Transverse colon (tissue), 4 donors: ENCODE results near the gene POU3F1. TPM values are rescaled to one million over a fixed set of nuclear protein-coding genes. Genes with fewer than 3 reads are reported as not detected.

Experiments used
- DNase-seq: peaks from one replicate; pipeline ENCODE4 v3.0.0-alpha.2; 2019
- H3K27ac ChIP-seq, 4 donors: fragments of 200-600 bp; sonication (generic); 2 replicates each; pipeline ENCODE4 v1.5.1; 2016 to 2018; ENCODE audit warnings: inconsistent platforms in 4 of 4
- H3K27me3 ChIP-seq: fragments of 200-600 bp; sonication (generic); 2 replicates; pipeline ENCODE4 v1.5.1; 2017; ENCODE audit warnings: inconsistent platforms
- H3K36me3 ChIP-seq, 4 donors: fragments of 200-600 bp; sonication (generic); 2 replicates each; pipeline ENCODE4 v1.5.1; 2017 to 2019; ENCODE audit warnings: inconsistent platforms in 4 of 4
- H3K4me1 ChIP-seq, 4 donors: fragments of 200-600 bp; sonication (generic); 2 replicates each; pipeline ENCODE4 v1.5.1; 2017 to 2020; ENCODE audit warnings: inconsistent platforms in 4 of 4
- H3K4me3 ChIP-seq, 4 donors: fragments of 200-600 bp; sonication (generic); 1 replicate in 1 of 4; 2 replicates in 3 of 4; pipeline versions ENCODE4 v1.5.1 to v1.6.1; 2017 to 2019; ENCODE audit warnings: inconsistent platforms in 4 of 4
- H3K9me3 ChIP-seq, 2 donors: fragments of 200-600 bp; sonication (generic); 2 replicates each; pipeline ENCODE4 v1.5.1; 2017 to 2019; ENCODE audit warnings: inconsistent platforms in 2 of 2
- EP300 ChIP-seq: sonication (generic); formaldehyde crosslinking; IDR thresholded peaks from one replicate; pipeline ENCODE4 v1.6.1; 2017; ENCODE audit warnings: antibody characterized with exemption, low read depth
- POLR2A ChIP-seq: fragments of 450-650 bp; IDR thresholded peaks from one replicate; pipeline ENCODE4 v1.6.1; 2016; ENCODE audit warnings: antibody characterized with exemption, mild to moderate bottlenecking, moderate library complexity
- POLR2AphosphoS5 ChIP-seq, 3 donors: sonication (generic); formaldehyde crosslinking; IDR thresholded peaks; one replicate each; pipeline ENCODE4 v1.6.1; 2016; ENCODE audit warnings: antibody characterized with exemption in 3 of 3
- WGBS, 2 donors: methylation state at CpG; one replicate each; pipeline ENCODE4 v1.1.5; 2018; ENCODE audit warnings: low coverage in 1 of 2; 5-methylcytosine and 5-hydroxymethylcytosine counted together
- in situ Hi-C, 4 donors: fragments of 200-750 bp; cut with MboI; loops; one replicate each; pipeline versions ENCODE4 v1.15.0 to v1.15.1; 2017; ENCODE audit warnings: low sequenced_read_pairs in 3 of 4, low pct_ligation_motif_present in 1 of 4, low pct_unique_long_range_greater_than_20kb in 1 of 4
- intact Hi-C: fragments of 100-400 bp; cut with DNase I; formaldehyde crosslinking; loops from one replicate; pipeline ENCODE4 v1.15.1; 2023; ENCODE audit warnings: low total_unique reads
- total RNA-seq, 4 donors: library from RNA; depleted of rRNA; stranded (reverse); fragments of >200 nt; gene quantifications; one replicate each; pipeline ENCODE4 v1.1.0, GENCODE V29; 2016
- TF ChIP-seq, protein P1 (sequence below), 5 experiments: fragments of 200-600 bp in 3 of 5; fragments of 450-650 bp in 2 of 5; sonication (generic) in 3 of 5; IDR thresholded peaks; 1 replicate in 2 of 5; 2 replicates in 3 of 5; pipeline ENCODE4 v1.5.1; 2016 to 2017; ENCODE audit warnings: antibody characterized with exemption in 5 of 5, inconsistent platforms in 3 of 5, mild to moderate bottlenecking in 2 of 5, moderate library complexity in 1 of 5

The POU3F1 gene
- total RNA-seq, 4 donors from 2014 or later, result not detected

DNA sequence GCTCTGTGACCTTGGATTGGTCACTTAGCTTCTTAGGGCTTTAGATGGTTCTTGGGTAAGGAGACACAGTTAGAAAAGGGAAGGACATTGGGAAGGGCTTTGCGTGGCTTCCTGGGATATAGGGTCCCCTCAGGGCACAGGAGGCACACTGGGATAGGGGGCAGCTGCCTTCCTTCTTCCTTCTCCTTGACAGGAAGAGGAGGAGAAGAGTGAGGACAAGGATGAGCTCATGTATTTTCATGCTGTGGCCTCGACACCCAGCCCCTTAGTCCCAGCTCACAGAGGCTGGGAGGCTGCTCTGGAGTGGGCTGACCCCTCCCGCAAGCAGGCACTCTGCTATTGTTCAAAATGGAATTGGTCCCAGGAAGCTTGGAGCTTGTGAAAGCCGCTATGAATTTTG lies 45.7 kb upstream of the POU3F1 start:
- no peaks in the 10 kb centered on the region for H3K4me1 ChIP-seq
- peaks cover 20% of the 10 kb centered on the region for H3K27me3 ChIP-seq
- in situ Hi-C loops (no loop called here), intact Hi-C loops (no loop called here)
- DNase-seq, result no peak
- TF ChIP-seq EP300, result no peak
- TF ChIP-seq POLR2AphosphoS5 (IDR thresholded peaks at IDR 0.05), result no peak
- TF ChIP-seq, protein P1, sequence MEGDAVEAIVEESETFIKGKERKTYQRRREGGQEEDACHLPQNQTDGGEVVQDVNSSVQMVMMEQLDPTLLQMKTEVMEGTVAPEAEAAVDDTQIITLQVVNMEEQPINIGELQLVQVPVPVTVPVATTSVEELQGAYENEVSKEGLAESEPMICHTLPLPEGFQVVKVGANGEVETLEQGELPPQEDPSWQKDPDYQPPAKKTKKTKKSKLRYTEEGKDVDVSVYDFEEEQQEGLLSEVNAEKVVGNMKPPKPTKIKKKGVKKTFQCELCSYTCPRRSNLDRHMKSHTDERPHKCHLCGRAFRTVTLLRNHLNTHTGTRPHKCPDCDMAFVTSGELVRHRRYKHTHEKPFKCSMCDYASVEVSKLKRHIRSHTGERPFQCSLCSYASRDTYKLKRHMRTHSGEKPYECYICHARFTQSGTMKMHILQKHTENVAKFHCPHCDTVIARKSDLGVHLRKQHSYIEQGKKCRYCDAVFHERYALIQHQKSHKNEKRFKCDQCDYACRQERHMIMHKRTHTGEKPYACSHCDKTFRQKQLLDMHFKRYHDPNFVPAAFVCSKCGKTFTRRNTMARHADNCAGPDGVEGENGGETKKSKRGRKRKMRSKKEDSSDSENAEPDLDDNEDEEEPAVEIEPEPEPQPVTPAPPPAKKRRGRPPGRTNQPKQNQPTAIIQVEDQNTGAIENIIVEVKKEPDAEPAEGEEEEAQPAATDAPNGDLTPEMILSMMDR (IDR thresholded peaks at IDR 0.05), result no peak
- TF ChIP-seq POLR2A, result no peak
- H3K36me3 ChIP-seq, result no peaks in the 10 kb centered on the region
- WGBS, 2 donors, result 20 to 39% methylated on average over 1 to 4 of the region's 4 CpGs
- H3K4me3 ChIP-seq, result no peak overlapping the region
- H3K27ac ChIP-seq, result no peak overlapping the region
- no peaks in the 10 kb centered on the region for H3K9me3 ChIP-seq

DNA sequence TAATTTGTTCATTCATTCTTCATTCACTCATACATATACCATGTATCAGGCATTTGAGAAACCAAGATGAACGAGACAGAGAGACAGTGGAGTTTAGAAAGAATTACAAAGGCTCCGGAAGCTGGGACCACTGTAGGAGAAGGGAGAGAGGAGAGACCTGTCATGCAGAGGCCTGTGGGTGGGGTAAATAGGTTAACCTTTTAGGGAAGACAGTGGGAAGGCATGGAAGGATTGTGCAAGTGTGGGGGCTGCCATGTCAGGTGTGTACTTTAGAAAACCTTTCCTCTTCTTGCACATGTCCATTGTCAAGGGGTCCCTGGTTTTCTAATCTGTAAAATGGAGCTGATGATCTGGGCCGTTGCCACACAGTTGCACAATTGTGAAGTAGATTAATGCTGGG lies 44.2 kb upstream of the POU3F1 start:
- H3K4me3 ChIP-seq, result no peak overlapping the region
- intact Hi-C loops, result no loop called here
- no peak for DNase-seq
- TF ChIP-seq EP300 (no peak), POLR2A (no peak), POLR2AphosphoS5 (IDR thresholded peaks at IDR 0.05) (no peak)
- TF ChIP-seq, protein P1 (IDR thresholded peaks at IDR 0.05), result no peak
- in situ Hi-C loops, result no loop called here
- no peak overlapping the region for H3K27ac ChIP-seq
- no peaks in the 10 kb centered on the region for H3K4me1 ChIP-seq
- H3K36me3 ChIP-seq, result no peaks in the 10 kb centered on the region
- no peaks in the 10 kb centered on the region for H3K9me3 ChIP-seq
- 72 to 83% methylated on average over 2 to 3 of the region's 3 CpGs for WGBS, 2 donors
- peaks cover 20% of the 10 kb centered on the region for H3K27me3 ChIP-seq

- intact Hi-C loops, result no loop called here
- no peak overlapping the region for H3K4me3 ChIP-seq
- H3K4me1 ChIP-seq, result no peaks in the 10 kb centered on the region
- no peak overlapping the region for H3K27ac ChIP-seq
- in situ Hi-C loops, result no loop called here
- TF ChIP-seq EP300, result no peak
- no peak for TF ChIP-seq POLR2AphosphoS5 (IDR thresholded peaks at IDR 0.05)
- TF ChIP-seq, protein P1 (IDR thresholded peaks at IDR 0.05), result no peak
- no peak for TF ChIP-seq POLR2A
- no peaks in the 10 kb centered on the region for H3K36me3 ChIP-seq
- no peaks in the 10 kb centered on the region for H3K9me3 ChIP-seq
- no peak for DNase-seq
- WGBS, 2 donors, result 83% methylated on average over 11 of the region's 11 CpGs; no CpG with 5 or more reads in 1 of the 2 donors
- H3K27me3 ChIP-seq, result peaks cover 20% of the 10 kb centered on the region
Measured at GRCh38 chr1:38089712-38090360, 43.2 kb upstream of the POU3F1 start.

- Histone ChIP-seq H3K4me3 (no peak overlapping the region), H3K9me3 (no peaks in the 10 kb centered on the region), H3K4me1 (no peaks in the 10 kb centered on the region), H3K27me3 (peaks cover 14% of the 10 kb centered on the region), H3K36me3 (no peaks in the 10 kb centered on the region), H3K27ac (no peak overlapping the region)
- 41% methylated on average over 6 of the region's 6 CpGs; no CpG with 5 or more reads in 1 of the 2 donors for WGBS, 2 donors
- in situ Hi-C loops (no loop called here), intact Hi-C loops (no loop called here)
- no peak for TF ChIP-seq POLR2AphosphoS5 (IDR thresholded peaks at IDR 0.05)
- no peak for DNase-seq
Measured at GRCh38 chr1:38088791-38089190, 42.2 kb upstream of the POU3F1 start.

DNA sequence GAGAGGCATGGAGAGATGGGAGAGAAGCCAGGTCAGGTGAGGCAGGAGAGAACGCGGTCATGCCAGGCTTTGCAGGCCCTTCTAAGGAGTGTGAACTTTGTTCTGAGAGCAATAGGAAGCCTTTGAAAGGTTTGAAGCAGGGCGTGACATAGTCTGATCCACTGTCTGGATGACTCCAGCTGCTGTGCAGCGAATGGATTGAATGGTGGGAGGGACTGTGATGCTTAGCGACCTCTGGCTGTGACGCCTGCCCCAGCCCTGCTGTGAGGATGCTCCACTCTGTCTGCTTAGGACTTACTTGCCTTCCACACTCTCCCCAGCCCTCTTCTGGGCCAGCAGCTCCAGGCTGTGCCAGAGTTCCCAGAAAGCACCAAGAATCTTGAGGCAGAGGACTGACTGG lies 41.8 kb upstream of the POU3F1 start:
- no peak overlapping the region for H3K4me3 ChIP-seq
- H3K36me3 ChIP-seq, result no peaks in the 10 kb centered on the region
- H3K27ac ChIP-seq, result no peak overlapping the region
- TF ChIP-seq POLR2A (no peak), EP300 (no peak)
- TF ChIP-seq, protein P1 (IDR thresholded peaks at IDR 0.05), result no peak
- WGBS, 2 donors, result 35% methylated on average over 2 to 6 of the region's 6 CpGs
- intact Hi-C loops (no loop called here), in situ Hi-C loops (no loop called here)
- DNase-seq, result no peak
- no peaks in the 10 kb centered on the region for H3K9me3 ChIP-seq
- H3K4me1 ChIP-seq, result no peaks in the 10 kb centered on the region
- peaks cover 14% of the 10 kb centered on the region for H3K27me3 ChIP-seq
